Keratinocyte (primary cell): ENCODE measurements around the gene KLRC3. TPM values are rescaled to one million over a fixed set of nuclear protein-coding genes. Genes with fewer than 3 reads are reported as not detected.
"Not testable (repeated sequence)": the region's sequence is repeated elsewhere in the genome, so short reads cannot be mapped to it uniquely, and the experiment has no call there.

Source experiments
- DNase-seq: peaks from one replicate; pipeline ENCODE4 v3.0.0-alpha.2; 2011; ENCODE audit warnings: low read depth, missing footprints, low spot score
- FAIRE-seq: peaks from 2 replicates; lab custom pipeline; 2011; peaks lifted over from hg19 to GRCh38; lab: Jason Lieb, UNC
- H2AFZ ChIP-seq: 2 replicates; pipeline ENCODE4 v1.6.0; 2012; ENCODE audit warnings: low read length, control low read depth, inconsistent platforms; ENCODE audit not compliant: control insufficient read depth
- H3K27ac ChIP-seq: 2 replicates; pipeline ENCODE4 v1.5.1; 2011; ENCODE audit warnings: low read length; ENCODE audit not compliant: control insufficient read depth, insufficient read depth
- H3K27me3 ChIP-seq: 3 replicates; pipeline ENCODE4 v1.6.0; 2011; ENCODE audit warnings: low read length; ENCODE audit not compliant: control insufficient read depth, insufficient read depth; ENCODE audit errors: extremely low read depth
- H3K36me3 ChIP-seq, 2 experiments: 2 replicates in 1 of 2; 3 replicates in 1 of 2; pipeline ENCODE4 v1.5.1; 2011; ENCODE audit warnings: low read length in 2 of 2, mild to moderate bottlenecking in 1 of 2; ENCODE audit not compliant: control insufficient read depth in 2 of 2, insufficient read depth in 2 of 2; ENCODE audit errors: extremely low read depth in 1 of 2
- H3K4me1 ChIP-seq: 3 replicates; pipeline ENCODE4 v1.5.1; 2011; ENCODE audit warnings: low read length; ENCODE audit not compliant: control insufficient read depth, insufficient read depth; ENCODE audit errors: extremely low read depth
- H3K4me2 ChIP-seq: 3 replicates; pipeline ENCODE4 v1.6.0; 2011; ENCODE audit warnings: low read depth, low read length; ENCODE audit not compliant: control insufficient read depth, insufficient read depth; ENCODE audit errors: extremely low read depth
- H3K4me3 ChIP-seq, 3 experiments: fragments of 200-600 bp in 1 of 3; sonication (generic) in 1 of 3; 2 replicates in 2 of 3; 3 replicates in 1 of 3; pipeline ENCODE4 v1.5.1; 2011 to 2016; ENCODE audit warnings: low read length in 3 of 3, mild to moderate bottlenecking in 3 of 3, control low read depth in 2 of 3, inconsistent platforms in 1 of 3, low read depth in 1 of 3, mixed read lengths in 1 of 3, mixed run types in 1 of 3, moderate library complexity in 1 of 3; ENCODE audit not compliant: control insufficient read depth in 2 of 3, insufficient read depth in 2 of 3; ENCODE audit errors: extremely low read depth in 1 of 3
- H3K79me2 ChIP-seq: 2 replicates; pipeline ENCODE4 v1.6.0; 2012; ENCODE audit warnings: low read length; ENCODE audit not compliant: control insufficient read depth, insufficient read depth
- H3K9ac ChIP-seq: 3 replicates; pipeline ENCODE4 v1.6.0; 2011; ENCODE audit warnings: low read length; ENCODE audit not compliant: control insufficient read depth, insufficient read depth; ENCODE audit errors: extremely low read depth
- H3K9me1 ChIP-seq: 3 replicates; pipeline ENCODE4 v1.6.0; 2011; ENCODE audit warnings: low read length; ENCODE audit not compliant: control insufficient read depth, insufficient read depth; ENCODE audit errors: extremely low read depth
- H3K9me3 ChIP-seq: 2 replicates; pipeline ENCODE4 v1.5.1; 2012; ENCODE audit warnings: low read depth, low read length; ENCODE audit not compliant: control insufficient read depth
- H4K20me1 ChIP-seq: 3 replicates; pipeline ENCODE4 v1.6.0; 2011; ENCODE audit warnings: low read length; ENCODE audit not compliant: control insufficient read depth, insufficient read depth; ENCODE audit errors: extremely low read depth
- CTCF ChIP-seq, 3 experiments: IDR thresholded peaks in 1 of 3; conservative IDR thresholded peaks in 1 of 3; optimal IDR thresholded peaks in 1 of 3; 2 replicates in 2 of 3; 3 replicates in 1 of 3; pipeline versions ENCODE3 to v1.5.1; 2011; ENCODE audit warnings: low read length in 3 of 3, mild to moderate bottlenecking in 3 of 3, moderate library complexity in 2 of 3, control low read depth in 1 of 3, inconsistent platforms in 1 of 3; ENCODE audit not compliant: insufficient read depth in 2 of 3; ENCODE audit errors: extremely low read depth in 1 of 3
- EZH2 ChIP-seq: IDR thresholded peaks from one replicate; pipeline ENCODE4 v1.6.1; 2012; ENCODE audit warnings: inconsistent platforms, mild to moderate bottlenecking, low read length, moderate library complexity
- dilution Hi-C: fragments of 300-500 bp; cut with MboI; formaldehyde crosslinking; loops from one replicate; pipeline ENCODE4 v1.7.0; 2020; ENCODE audit warnings: low sequenced_read_pairs; ENCODE audit not compliant: extremely low pct_ligation_motif_present
- polyA minus RNA-seq, 3 experiments: library from RNA; depleted of rRNA, polyadenylated mRNA; stranded (reverse); fragments of >200 nt; gene quantifications; 1 replicate in 1 of 3; 2 replicates in 1 of 3; 3 replicates in 1 of 3; pipeline ENCODE4 v1.2.3, GENCODE V29; 2011
- polyA plus RNA-seq, 5 experiments: library from polyadenylated mRNA; depleted of rRNA in 3 of 5; stranded (reverse) in 3 of 5; stranded (forward) in 1 of 5; unstranded in 1 of 5; fragments of >200 nt; gene quantifications; 1 replicate in 1 of 5; 2 replicates in 3 of 5; 3 replicates in 1 of 5; pipeline versions ENCODE4 v1.2.1 to v1.2.3, GENCODE V29; 2011 to 2012; ENCODE audit warnings: missing spikeins in 2 of 5, low read depth in 1 of 5, low replicate concordance in 1 of 5

The KLRC3 gene
- polyA plus RNA-seq (not detected in 3 replicates), polyA minus RNA-seq (not detected in 3 replicates)
- not detected for polyA plus RNA-seq (2011; ENCODE audit: low read depth)
- polyA plus RNA-seq (2011; cell fraction: cytosol; rRNA removed) = not detected in 2 replicates
- not detected in 2 replicates for polyA plus RNA-seq (2011; cell fraction: nucleus; rRNA removed)
- polyA plus RNA-seq (2012; ENCODE audit: low replicate concordance) = not detected in 2 replicates
- not detected for polyA minus RNA-seq (2011; cell fraction: cytosol; rRNA and poly(A)+ RNA removed)
- not detected in 2 replicates for polyA minus RNA-seq (2011; cell fraction: nucleus; rRNA and poly(A)+ RNA removed)

- H4K20me1 ChIP-seq, dilution Hi-C loops, H3K27me3 ChIP-seq, H3K9ac ChIP-seq, H2AFZ ChIP-seq, H3K4me1 ChIP-seq, H3K27ac ChIP-seq, H3K4me3 ChIP-seq, H3K4me2 ChIP-seq, H3K9me3 ChIP-seq, H3K79me2 ChIP-seq, FAIRE-seq, DNase-seq, H3K9me1 ChIP-seq, H3K36me3 ChIP-seq: not testable (repeated sequence)
Measured at GRCh38 chr12:10420334-10420733, at the start of gene KLRC3. KLRC3 (minus strand) TSS chr12:10420595; CDS start chr12:10420550, 45 bp downstream.

- Histone ChIP-seq H3K27ac (no peak overlapping the region), H3K79me2 (no peaks in the 10 kb centered on the region), H3K36me3 (no peaks in the 10 kb centered on the region), H3K9ac (no peak overlapping the region), H3K9me3 (no peaks in the 10 kb centered on the region), H3K4me2 (no peak overlapping the region), H4K20me1 (no peaks in the 10 kb centered on the region), H2AFZ (no peak overlapping the region), H3K4me3 (no peak overlapping the region), H3K27me3 (no peaks in the 10 kb centered on the region), H3K9me1 (no peaks in the 10 kb centered on the region), H3K4me1 (no peaks in the 10 kb centered on the region)
- DNase-seq (no peak), FAIRE-seq (no peak)
- dilution Hi-C loops = no loop called here
- TF ChIP-seq CTCF (optimal IDR thresholded peaks at IDR 0.05 in 1 of 3, IDR thresholded peaks at IDR 0.05 in 1 of 3, conservative IDR thresholded peaks at IDR 0.05 in 1 of 3; ENCODE audit: extremely low read depth in 1 of 3, insufficient read depth in 2 of 3, low read length in 3 of 3) = no peak
Measured at GRCh38 chr12:10469701-10470100, 49.3 kb upstream of the KLRC3 start.

GRCh38 chr12:10466311-10466710 lies 45.9 kb upstream of the KLRC3 start:
- H3K27me3 ChIP-seq = no peaks in the 10 kb centered on the region
- no peak overlapping the region for H3K4me2 ChIP-seq
- no peaks in the 10 kb centered on the region for H3K79me2 ChIP-seq
- H3K36me3 ChIP-seq = no peaks in the 10 kb centered on the region
- TF ChIP-seq CTCF (optimal IDR thresholded peaks at IDR 0.05 in 1 of 3, IDR thresholded peaks at IDR 0.05 in 1 of 3, conservative IDR thresholded peaks at IDR 0.05 in 1 of 3; ENCODE audit: extremely low read depth in 1 of 3, insufficient read depth in 2 of 3, low read length in 3 of 3) (no peak), EZH2 (no peak)
- dilution Hi-C loops = no loop called here
- H3K9me1 ChIP-seq = no peaks in the 10 kb centered on the region
- FAIRE-seq = no peak
- H3K27ac ChIP-seq = no peak overlapping the region
- no peak overlapping the region for H3K4me3 ChIP-seq
- H3K9me3 ChIP-seq = no peaks in the 10 kb centered on the region
- H4K20me1 ChIP-seq = no peaks in the 10 kb centered on the region
- H3K4me1 ChIP-seq = no peaks in the 10 kb centered on the region
- H2AFZ ChIP-seq = no peak overlapping the region
- H3K9ac ChIP-seq = no peak overlapping the region
- no peak for DNase-seq
